ENCODE measurements around the gene POLR2A. TPM values are rescaled to one million over a fixed set of nuclear protein-coding genes. Genes with fewer than 3 reads are reported as not detected.
A peak's percentile ranks its signal among the peaks of the same experiment; 100 is the strongest.
"Not testable (repeated sequence)": the region's sequence is repeated elsewhere in the genome, so short reads cannot be mapped to it uniquely, and the experiment has no call there.

POLR2A gene
- total RNA-seq, 1 donor from 2014 or later = 151 TPM

DNA sequence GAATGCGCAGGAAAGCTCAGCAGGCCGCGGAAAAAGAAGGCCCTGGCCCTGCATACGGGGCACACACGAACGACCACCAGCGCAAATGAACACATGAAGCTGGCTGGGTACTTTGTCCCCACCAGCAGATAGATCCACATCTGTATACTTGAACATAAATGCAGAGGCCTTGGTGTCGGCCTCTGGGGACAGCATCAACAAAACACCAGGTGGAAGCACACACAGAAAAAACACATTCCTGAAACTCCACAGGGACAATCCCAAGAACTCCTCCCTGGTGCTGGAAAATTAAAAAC lies 4.1 kb upstream of the POLR2A start:
- peaks cover 3% of the 10 kb centered on the region for H3K36me3 Mint-ChIP-seq (ENCODE audit: low read depth, unreplicated experiment)
- peaks cover 44% of the 10 kb centered on the region for H3K4me1 ChIP-seq (ENCODE audit: insufficient read depth, low read length)
- TF ChIP-seq, protein P1, sequence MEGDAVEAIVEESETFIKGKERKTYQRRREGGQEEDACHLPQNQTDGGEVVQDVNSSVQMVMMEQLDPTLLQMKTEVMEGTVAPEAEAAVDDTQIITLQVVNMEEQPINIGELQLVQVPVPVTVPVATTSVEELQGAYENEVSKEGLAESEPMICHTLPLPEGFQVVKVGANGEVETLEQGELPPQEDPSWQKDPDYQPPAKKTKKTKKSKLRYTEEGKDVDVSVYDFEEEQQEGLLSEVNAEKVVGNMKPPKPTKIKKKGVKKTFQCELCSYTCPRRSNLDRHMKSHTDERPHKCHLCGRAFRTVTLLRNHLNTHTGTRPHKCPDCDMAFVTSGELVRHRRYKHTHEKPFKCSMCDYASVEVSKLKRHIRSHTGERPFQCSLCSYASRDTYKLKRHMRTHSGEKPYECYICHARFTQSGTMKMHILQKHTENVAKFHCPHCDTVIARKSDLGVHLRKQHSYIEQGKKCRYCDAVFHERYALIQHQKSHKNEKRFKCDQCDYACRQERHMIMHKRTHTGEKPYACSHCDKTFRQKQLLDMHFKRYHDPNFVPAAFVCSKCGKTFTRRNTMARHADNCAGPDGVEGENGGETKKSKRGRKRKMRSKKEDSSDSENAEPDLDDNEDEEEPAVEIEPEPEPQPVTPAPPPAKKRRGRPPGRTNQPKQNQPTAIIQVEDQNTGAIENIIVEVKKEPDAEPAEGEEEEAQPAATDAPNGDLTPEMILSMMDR (IDR thresholded peaks at IDR 0.05; ENCODE audit: insufficient read depth, low read depth, low read length) = no peak
- TF ChIP-seq EZH2 (IDR thresholded peaks at IDR 0.05; ENCODE audit: insufficient read depth, low read length) = no peak
- H3K9me3 Mint-ChIP-seq (ENCODE audit: unreplicated experiment) = no peaks in the 10 kb centered on the region
- FAIRE-seq = no peak
- H3K4me3 ChIP-seq (ENCODE audit: insufficient read depth, low read depth, low read length) = peak overlapping the region; percentile 62
- H3K27me3 ChIP-seq (ENCODE audit: insufficient read depth, low read length) = no peaks in the 10 kb centered on the region
- no peak for DNase-seq (ENCODE audit: low read depth)
- peaks cover 40% of the 10 kb centered on the region for H4K20me1 ChIP-seq (ENCODE audit: insufficient read depth, low read length)
- H3K36me3 ChIP-seq (ENCODE audit: insufficient read depth, low read length) = no peaks in the 10 kb centered on the region
- H3K9ac ChIP-seq (ENCODE audit: low read length) = peak overlapping the region; percentile 86
- peaks cover 54% of the 10 kb centered on the region for H3K79me2 ChIP-seq (ENCODE audit: insufficient read depth, low read length)
- H3K27ac Mint-ChIP-seq (ENCODE audit: unreplicated experiment) = peak overlapping the region; percentile 93
- peak overlapping the region; percentile 78 for H3K27ac ChIP-seq (ENCODE audit: low read depth, low read length)
- H2AFZ ChIP-seq (ENCODE audit: low read depth, low read length) = peak overlapping the region; percentile 93
- H3K4me2 ChIP-seq (ENCODE audit: low read length) = peak overlapping the region; percentile 96
- peaks cover 41% of the 10 kb centered on the region for H3K4me1 Mint-ChIP-seq (ENCODE audit: low read depth, unreplicated experiment)
- H3K9me3 ChIP-seq (ENCODE audit: insufficient read depth, low read depth, low read length) = no peaks in the 10 kb centered on the region
- H3K27me3 Mint-ChIP-seq (ENCODE audit: low read depth, unreplicated experiment) = no peaks in the 10 kb centered on the region
- H3K4me3 Mint-ChIP-seq (ENCODE audit: unreplicated experiment) = peak overlapping the region; percentile 93

DNA sequence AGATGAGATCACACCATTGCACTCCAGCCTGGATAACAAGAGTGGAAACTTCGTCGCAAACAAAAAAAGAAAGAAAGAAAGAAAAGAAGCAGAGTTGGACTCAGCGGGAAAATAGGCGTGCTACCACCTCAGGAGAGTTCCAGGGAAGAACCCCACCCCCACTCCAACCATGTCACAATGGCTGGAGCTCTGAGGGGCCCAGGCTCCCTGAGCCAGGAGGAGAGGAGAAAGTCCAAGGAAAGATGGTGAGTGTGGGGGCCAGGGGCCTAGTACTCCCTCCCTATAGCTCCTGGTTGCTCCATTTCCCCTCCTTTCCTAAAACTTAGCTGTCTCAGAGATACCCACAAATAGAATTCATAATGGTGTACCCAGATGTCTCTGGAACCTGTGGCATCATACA lies 2.9 kb upstream of the POLR2A start, which contains the start of gene SLC35G6:
Gene SLC35G6 (plus strand): TSS at position 172 of the 400 bp plus-strand sequence. CDS start 71 bp downstream, at position 243.
- peak within 1 kb of the TSS; percentile 93 for H3K4me3 Mint-ChIP-seq (ENCODE audit: unreplicated experiment)
- H3K27me3 ChIP-seq (ENCODE audit: insufficient read depth, low read length); H3K27me3 Mint-ChIP-seq (ENCODE audit: low read depth, unreplicated experiment); H3K9me3 ChIP-seq (ENCODE audit: insufficient read depth, low read depth, low read length); H3K9me3 Mint-ChIP-seq (ENCODE audit: unreplicated experiment); H2AFZ ChIP-seq (ENCODE audit: low read depth, low read length); H3K27ac ChIP-seq (ENCODE audit: low read depth, low read length); H3K36me3 Mint-ChIP-seq (ENCODE audit: low read depth, unreplicated experiment); H3K36me3 ChIP-seq (ENCODE audit: insufficient read depth, low read length); DNase-seq (ENCODE audit: low read depth); H3K4me3 ChIP-seq (ENCODE audit: insufficient read depth, low read depth, low read length); FAIRE-seq: not testable (repeated sequence)
- H4K20me1 ChIP-seq (ENCODE audit: insufficient read depth, low read length) = peaks cover 38% of the 10 kb centered on the region
- peak within 1 kb of the TSS; percentile 96 for H3K4me2 ChIP-seq (ENCODE audit: low read length)
- peaks cover 43% of the 10 kb centered on the region for H3K4me1 Mint-ChIP-seq (ENCODE audit: low read depth, unreplicated experiment)
- peaks cover 44% of the 10 kb centered on the region for H3K4me1 ChIP-seq (ENCODE audit: insufficient read depth, low read length)
- peak within 1 kb of the TSS; percentile 86 for H3K9ac ChIP-seq (ENCODE audit: low read length)
- peaks cover 54% of the 10 kb centered on the region for H3K79me2 ChIP-seq (ENCODE audit: insufficient read depth, low read length)
- H3K27ac Mint-ChIP-seq (ENCODE audit: unreplicated experiment) = peak within 1 kb of the TSS; percentile 93

DNA sequence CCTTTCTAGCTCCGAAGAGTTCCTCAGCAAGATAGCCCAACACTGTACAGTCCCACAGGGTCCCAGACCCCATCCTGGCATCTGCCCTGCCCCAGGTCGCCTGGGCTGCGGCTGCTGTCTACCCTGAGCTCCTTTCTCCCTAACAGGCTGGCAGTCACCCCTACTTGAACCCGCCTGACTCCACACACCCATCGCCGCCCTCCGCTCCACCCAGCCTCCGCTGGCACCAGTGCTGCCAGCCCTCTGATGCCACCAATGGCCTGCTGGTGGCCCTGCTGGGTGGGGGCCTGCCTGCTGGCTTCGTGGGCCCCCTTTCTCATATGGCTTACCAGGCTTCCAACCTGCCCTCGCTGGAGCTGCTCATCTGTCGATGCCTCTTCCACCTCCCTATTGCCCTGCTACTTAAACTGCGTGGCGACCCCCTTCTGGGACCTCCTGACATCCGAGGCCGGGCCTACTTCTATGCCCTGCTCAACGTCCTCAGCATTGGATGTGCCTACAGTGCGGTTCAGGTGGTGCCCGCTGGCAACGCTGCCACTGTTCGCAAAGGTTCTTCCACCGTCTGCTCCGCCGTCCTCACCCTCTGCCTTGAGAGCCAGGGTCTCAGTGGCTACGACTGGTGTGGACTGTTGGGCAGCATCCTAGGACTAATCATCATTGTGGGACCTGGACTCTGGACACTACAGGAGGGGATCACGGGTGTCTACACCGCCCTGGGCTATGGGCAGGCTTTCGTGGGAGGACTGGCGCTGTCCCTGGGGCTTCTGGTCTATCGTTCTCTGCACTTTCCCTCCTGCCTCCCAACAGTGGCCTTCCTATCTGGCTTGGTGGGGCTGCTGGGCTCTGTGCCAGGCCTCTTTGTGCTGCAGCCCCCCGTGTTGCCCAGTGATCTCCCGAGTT lies 2.1 kb upstream of the POLR2A start:
- H3K79me2 ChIP-seq (ENCODE audit: insufficient read depth, low read length) = peaks cover 54% of the 10 kb centered on the region
- H3K27me3 Mint-ChIP-seq (ENCODE audit: low read depth, unreplicated experiment) = not testable (repeated sequence)
- H3K27ac Mint-ChIP-seq (ENCODE audit: unreplicated experiment) = peak overlapping the region; percentile 100

DNA sequence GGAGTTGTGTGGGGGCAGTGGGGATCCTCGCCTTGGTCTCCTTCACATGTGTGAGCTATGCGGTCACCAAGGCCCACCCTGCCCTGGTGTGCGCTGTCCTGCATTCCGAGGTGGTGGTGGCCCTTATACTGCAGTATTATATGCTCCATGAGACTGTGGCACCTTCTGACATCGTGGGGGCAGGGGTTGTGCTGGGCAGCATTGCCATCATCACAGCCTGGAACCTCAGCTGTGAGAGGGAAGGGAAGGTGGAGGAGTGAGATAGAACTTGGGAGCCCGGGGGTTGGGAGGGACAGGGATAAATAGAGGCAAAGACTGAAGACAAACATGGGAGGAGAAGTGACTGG lies 1.5 kb upstream of the POLR2A start:
- H3K36me3 ChIP-seq (ENCODE audit: insufficient read depth, low read length); DNase-seq (ENCODE audit: low read depth); H3K36me3 Mint-ChIP-seq (ENCODE audit: low read depth, unreplicated experiment); H3K27me3 ChIP-seq (ENCODE audit: insufficient read depth, low read length); H3K9me3 ChIP-seq (ENCODE audit: insufficient read depth, low read depth, low read length); H3K4me3 ChIP-seq (ENCODE audit: insufficient read depth, low read depth, low read length); FAIRE-seq; H2AFZ ChIP-seq (ENCODE audit: low read depth, low read length); H3K9me3 Mint-ChIP-seq (ENCODE audit: unreplicated experiment); H3K27me3 Mint-ChIP-seq (ENCODE audit: low read depth, unreplicated experiment): not testable (repeated sequence)
- Histone ChIP-seq H4K20me1 (ENCODE audit: insufficient read depth, low read length) (peaks cover 38% of the 10 kb centered on the region), H3K4me2 (ENCODE audit: low read length) (peak overlapping the region; percentile 95), H3K9ac (ENCODE audit: low read length) (peak overlapping the region; percentile 95), H3K27ac (ENCODE audit: low read depth, low read length) (peak overlapping the region; percentile 98), H3K4me1 (ENCODE audit: insufficient read depth, low read length) (peaks cover 37% of the 10 kb centered on the region), H3K79me2 (ENCODE audit: insufficient read depth, low read length) (peaks cover 54% of the 10 kb centered on the region)
- Mint-ChIP-seq H3K4me1 (ENCODE audit: low read depth, unreplicated experiment) (peaks cover 36% of the 10 kb centered on the region), H3K4me3 (ENCODE audit: unreplicated experiment) (peak overlapping the region; percentile 99), H3K27ac (ENCODE audit: unreplicated experiment) (peak overlapping the region; percentile 100)

More for the DNA sequence above, 2.1 kb upstream of the POLR2A start:
- H3K4me3 ChIP-seq (ENCODE audit: insufficient read depth, low read depth, low read length); H3K36me3 ChIP-seq (ENCODE audit: insufficient read depth, low read length); H3K9ac ChIP-seq (ENCODE audit: low read length); H3K4me2 ChIP-seq (ENCODE audit: low read length); H2AFZ ChIP-seq (ENCODE audit: low read depth, low read length); H3K27ac ChIP-seq (ENCODE audit: low read depth, low read length); FAIRE-seq; H3K9me3 Mint-ChIP-seq (ENCODE audit: unreplicated experiment); H3K27me3 ChIP-seq (ENCODE audit: insufficient read depth, low read length); DNase-seq (ENCODE audit: low read depth); H3K36me3 Mint-ChIP-seq (ENCODE audit: low read depth, unreplicated experiment); H3K9me3 ChIP-seq (ENCODE audit: insufficient read depth, low read depth, low read length): not testable (repeated sequence)
- Histone ChIP-seq H3K4me1 (ENCODE audit: insufficient read depth, low read length) (peaks cover 40% of the 10 kb centered on the region), H4K20me1 (ENCODE audit: insufficient read depth, low read length) (peaks cover 38% of the 10 kb centered on the region)
- peak overlapping the region; percentile 99 for H3K4me3 Mint-ChIP-seq (ENCODE audit: unreplicated experiment)
- peaks cover 35% of the 10 kb centered on the region for H3K4me1 Mint-ChIP-seq (ENCODE audit: low read depth, unreplicated experiment)

All from astrocyte (in vitro differentiated cells and primary cell).